Memory B cell (primary cell): ENCODE data around the gene DEF6.
"Not testable (repeated sequence)": the region's sequence is repeated elsewhere in the genome, so short reads cannot be mapped to it uniquely, and the experiment has no call there.

Source experiments
- ATAC-seq: fragments of 150-1000 bp; cut with Tn5 transposase; 2 replicates; pipeline ENCODE4 v1.10.0; 2021; ENCODE audit warnings: low read depth, mild to moderate bottlenecking, moderate library complexity
- DNase-seq, 2 donors: peaks; one replicate each; pipeline ENCODE4 v3.0.0; 2022; ENCODE audit warnings: low spot score in 2 of 2
- H3K27ac Mint-ChIP-seq: one replicate; pipeline ENCODE4 v1.8.0; 2022; ENCODE audit warnings: mild to moderate bottlenecking, moderate library complexity, mixed read lengths
- H3K27me3 Mint-ChIP-seq: one replicate; pipeline ENCODE4 v1.8.0; 2022; ENCODE audit warnings: mixed read lengths
- H3K36me3 Mint-ChIP-seq: one replicate; pipeline ENCODE4 v1.8.0; 2022; ENCODE audit warnings: mild to moderate bottlenecking, mixed read lengths
- H3K4me1 Mint-ChIP-seq: one replicate; pipeline ENCODE4 v1.8.0; 2022; ENCODE audit warnings: mixed read lengths
- H3K4me3 Mint-ChIP-seq: one replicate; pipeline ENCODE4 v1.8.0; 2022; ENCODE audit warnings: mild to moderate bottlenecking, moderate library complexity, mixed read lengths
- H3K9me3 Mint-ChIP-seq: one replicate; pipeline ENCODE4 v1.8.0; 2022; ENCODE audit warnings: mixed read lengths

The DEF6 gene

DNA sequence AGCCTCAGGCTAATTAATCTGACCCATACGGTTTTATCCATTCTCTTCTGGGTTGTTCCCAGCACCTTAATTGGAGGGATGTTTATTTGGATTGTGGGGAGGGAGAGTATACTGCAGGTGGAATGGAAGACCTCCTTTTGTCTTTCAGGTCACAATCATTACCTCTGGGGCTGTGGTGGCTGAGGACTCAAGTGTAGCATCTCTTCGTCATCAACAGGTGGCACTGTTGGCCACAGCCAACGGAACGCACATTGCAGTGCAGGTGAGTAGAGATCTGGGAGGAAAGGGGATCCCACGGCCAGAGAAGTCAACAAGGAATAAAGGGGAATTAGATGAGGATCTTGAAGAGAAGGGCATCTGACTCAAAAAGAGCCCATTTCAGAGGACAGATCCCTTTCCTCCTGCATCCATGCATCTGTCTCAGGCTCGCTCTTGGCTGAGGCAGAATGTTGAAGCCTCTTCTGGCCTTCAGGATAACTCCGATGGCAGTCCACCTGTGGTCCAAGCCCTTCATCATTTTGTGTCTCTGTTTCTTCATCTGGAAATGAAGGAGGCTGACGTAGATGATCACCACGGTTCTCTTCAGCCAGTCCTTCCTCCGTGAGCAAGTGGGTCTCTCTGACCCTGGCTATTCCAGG is 3.2 kb upstream of the DEF6 start:
- H3K9me3 Mint-ChIP-seq, result no peaks in the 10 kb centered on the region
- peaks cover 25% of the 10 kb centered on the region for H3K36me3 Mint-ChIP-seq
- DNase-seq, result peak; percentile 46 to 54
- H3K27ac Mint-ChIP-seq, result no peak overlapping the region
- peaks cover 23% of the 10 kb centered on the region for H3K4me1 Mint-ChIP-seq
- H3K4me3 Mint-ChIP-seq, result no peak overlapping the region
- no peaks in the 10 kb centered on the region for H3K27me3 Mint-ChIP-seq
- ATAC-seq, result peak; percentile 40

DNA sequence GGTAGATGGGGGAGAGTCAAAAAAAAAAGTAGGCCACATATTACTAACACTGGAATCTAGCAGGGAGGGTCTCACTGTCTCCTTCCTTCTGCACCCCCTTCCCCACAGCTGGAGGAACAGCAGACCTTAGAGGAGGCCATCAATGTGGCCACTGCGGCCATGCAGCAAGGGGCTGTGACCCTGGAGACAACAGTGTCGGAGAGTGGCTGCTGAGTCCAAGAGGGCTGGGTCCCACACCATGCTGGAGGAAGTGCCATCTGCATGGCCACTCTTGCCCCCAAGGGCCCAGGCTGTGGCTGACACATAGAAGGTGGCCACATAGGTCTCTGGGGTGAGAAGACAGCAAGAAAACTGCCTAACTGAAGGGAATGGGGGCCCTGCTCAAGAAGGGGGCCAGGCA is 2.6 kb upstream of the DEF6 start:
- no peak overlapping the region for H3K27ac Mint-ChIP-seq
- peaks cover 23% of the 10 kb centered on the region for H3K36me3 Mint-ChIP-seq
- H3K27me3 Mint-ChIP-seq, result no peaks in the 10 kb centered on the region
- no peak for DNase-seq
- H3K9me3 Mint-ChIP-seq, result no peaks in the 10 kb centered on the region
- no peak for ATAC-seq
- H3K4me3 Mint-ChIP-seq, result no peak overlapping the region
- peaks cover 27% of the 10 kb centered on the region for H3K4me1 Mint-ChIP-seq

DNA sequence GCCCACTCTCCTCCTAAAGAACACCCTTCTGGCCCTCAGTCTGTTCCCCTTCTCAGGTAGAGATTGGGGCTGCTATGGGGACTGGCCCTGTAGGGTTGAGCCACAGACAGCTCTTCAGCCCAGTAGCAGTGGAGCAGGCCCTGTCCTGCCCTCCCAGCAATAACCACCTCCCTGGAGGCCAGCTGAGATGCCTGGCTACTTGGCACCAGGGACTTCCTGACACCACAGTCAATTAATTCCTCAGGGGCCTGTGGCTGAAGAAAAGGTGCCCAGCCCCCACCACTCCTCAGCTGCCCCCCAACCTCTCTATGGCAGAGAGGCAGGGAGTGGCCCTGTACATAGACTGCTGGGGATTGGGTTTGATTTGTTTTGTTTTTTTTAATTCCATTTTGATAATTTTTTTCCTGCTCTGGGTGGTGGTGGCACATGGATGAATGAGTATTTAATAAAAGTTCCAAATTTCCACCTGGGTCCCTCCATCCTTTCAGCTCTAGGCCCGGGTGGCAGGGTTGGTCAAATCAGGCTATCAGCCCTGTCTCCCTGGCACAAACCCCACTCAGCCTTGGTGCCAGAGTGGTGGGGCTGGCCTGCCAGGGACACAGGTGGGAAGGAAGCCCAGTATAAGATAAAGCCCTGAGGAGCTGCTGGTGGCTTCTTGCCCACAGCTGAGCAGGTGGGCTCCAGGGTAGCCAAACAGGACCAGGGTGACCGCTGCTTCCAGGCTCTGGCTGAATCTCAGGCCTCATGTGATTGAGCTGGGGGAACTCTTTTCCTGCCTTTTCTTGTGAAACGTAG is 1.9 kb upstream of the DEF6 start:
- no peak overlapping the region for H3K4me3 Mint-ChIP-seq
- peaks cover 19% of the 10 kb centered on the region for H3K36me3 Mint-ChIP-seq
- no peaks in the 10 kb centered on the region for H3K9me3 Mint-ChIP-seq
- no peak overlapping the region for H3K27ac Mint-ChIP-seq
- no peak for DNase-seq
- peaks cover 33% of the 10 kb centered on the region for H3K4me1 Mint-ChIP-seq
- no peak for ATAC-seq
- H3K27me3 Mint-ChIP-seq, result no peaks in the 10 kb centered on the region

DNA sequence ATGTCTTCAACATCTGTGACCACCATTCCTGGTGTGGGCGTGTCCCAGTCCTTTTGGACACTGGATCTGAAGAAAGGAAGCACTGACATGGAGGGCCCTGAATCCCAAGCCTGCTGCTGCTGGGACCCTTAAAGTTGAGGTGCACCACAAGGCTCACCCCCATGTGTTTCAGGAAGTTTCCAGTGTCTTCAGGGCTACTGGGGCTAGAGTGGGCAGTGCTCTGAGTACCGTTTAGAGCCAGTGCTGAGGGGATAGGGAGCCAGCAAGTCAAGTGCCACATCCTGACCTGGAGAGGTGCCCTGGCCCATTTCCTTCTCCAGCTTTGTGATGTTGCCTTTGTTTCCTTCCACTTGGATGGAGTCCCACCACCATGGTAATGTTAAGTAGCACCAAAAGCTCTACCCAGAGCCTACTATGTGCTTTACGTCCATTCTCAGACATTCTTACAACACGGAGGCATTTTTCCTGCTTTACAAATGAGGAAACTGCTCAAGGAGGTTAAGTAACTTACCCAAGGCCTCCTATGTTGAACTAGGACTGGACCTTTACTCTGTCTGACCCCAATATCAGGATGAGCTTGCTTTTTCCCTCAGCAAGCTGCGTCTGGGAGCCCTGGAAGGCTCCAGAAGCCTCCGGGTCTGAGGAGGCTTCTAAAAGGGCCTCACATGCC is 552 bp upstream of the DEF6 start:
- peak overlapping the region; percentile 76 for H3K4me3 Mint-ChIP-seq
- ATAC-seq, result no peak
- no peak for DNase-seq
- no peaks in the 10 kb centered on the region for H3K9me3 Mint-ChIP-seq
- H3K4me1 Mint-ChIP-seq, result peaks cover 36% of the 10 kb centered on the region
- H3K27me3 Mint-ChIP-seq, result no peaks in the 10 kb centered on the region
- H3K36me3 Mint-ChIP-seq, result peaks cover 12% of the 10 kb centered on the region
- peak overlapping the region; percentile 84 for H3K27ac Mint-ChIP-seq

DNA sequence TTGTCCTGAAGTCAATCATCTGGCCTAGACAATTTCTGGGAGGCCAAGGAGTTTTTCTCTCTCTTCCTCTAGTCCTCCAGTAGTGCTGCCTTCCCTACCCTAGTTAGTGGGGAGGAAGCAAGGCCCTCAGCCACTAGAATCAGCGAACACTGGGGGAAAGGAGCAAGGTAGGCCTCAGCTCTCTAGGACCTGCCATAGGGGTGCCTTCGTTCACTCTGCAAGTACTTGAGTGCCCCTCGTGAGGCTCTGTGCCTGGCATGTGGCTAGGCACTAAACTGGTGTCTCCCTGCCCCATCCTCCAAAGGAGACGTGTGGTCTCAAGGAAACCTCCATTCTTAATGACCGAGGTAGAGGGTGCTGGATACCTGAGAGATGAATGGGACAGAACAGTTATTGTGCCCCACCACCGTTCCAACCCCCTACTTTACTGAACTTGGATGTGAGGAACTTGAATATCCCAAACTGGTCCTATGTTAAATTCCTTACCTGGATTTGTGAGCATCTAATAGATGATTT is 1.1 kb downstream of the DEF6 start:
- Mint-ChIP-seq H3K27me3 (no peaks in the 10 kb centered on the region), H3K36me3 (peaks cover 7% of the 10 kb centered on the region), H3K9me3 (no peaks in the 10 kb centered on the region), H3K27ac (peak overlapping the region; percentile 84), H3K4me3 (peak overlapping the region; percentile 76), H3K4me1 (peaks cover 39% of the 10 kb centered on the region)
- DNase-seq (no peak), ATAC-seq (no peak)

DNA sequence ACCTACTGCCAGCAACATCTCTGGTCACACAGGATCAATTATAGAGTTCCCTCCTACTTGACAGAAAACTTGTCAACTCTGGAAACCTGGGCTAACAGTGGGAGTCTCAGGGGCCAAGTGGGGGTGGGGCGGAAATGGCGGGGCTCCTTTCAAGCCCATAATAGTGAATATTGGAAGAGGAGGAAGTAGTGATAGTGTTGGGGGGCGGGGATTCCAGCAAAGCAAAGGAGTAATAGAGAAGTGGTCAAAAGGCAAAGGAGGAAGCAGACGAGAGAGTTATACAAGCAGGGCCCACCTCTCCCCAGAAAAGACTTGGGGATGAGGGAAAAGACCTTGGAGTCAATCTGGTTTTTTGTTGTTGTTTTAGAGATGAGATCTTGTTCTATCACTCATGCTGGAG is 2.1 kb downstream of the DEF6 start:
- peak; percentile 40 to 49 for DNase-seq
- H3K4me3 Mint-ChIP-seq, result peak overlapping the region; percentile 76

DNA sequence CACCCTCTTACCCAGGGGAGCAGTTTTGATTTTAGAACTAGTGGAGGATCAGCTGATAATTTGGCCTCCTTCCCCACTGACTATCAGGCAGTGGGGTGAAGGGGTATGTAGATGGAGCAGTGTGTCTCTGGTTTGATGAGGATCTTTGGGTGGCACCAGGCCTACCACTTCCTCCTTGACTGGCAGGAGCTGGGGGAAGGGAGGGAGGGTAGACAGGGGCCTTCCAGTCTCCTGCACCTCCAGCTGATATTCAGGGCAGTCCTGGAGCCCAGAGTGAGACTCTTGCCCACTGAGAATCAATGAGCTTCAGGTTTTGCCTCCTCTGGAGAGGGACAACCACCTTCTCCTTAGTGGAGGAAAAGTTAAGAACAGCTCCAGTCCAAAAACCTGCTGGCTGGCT is 3.2 kb downstream of the DEF6 start:
- H3K27me3 Mint-ChIP-seq, result no peaks in the 10 kb centered on the region
- H3K27ac Mint-ChIP-seq, result peak overlapping the region; percentile 84
- H3K36me3 Mint-ChIP-seq, result peaks cover 9% of the 10 kb centered on the region
- DNase-seq, result no peak
- H3K4me3 Mint-ChIP-seq, result peak overlapping the region; percentile 76
- peaks cover 41% of the 10 kb centered on the region for H3K4me1 Mint-ChIP-seq
- no peak for ATAC-seq
- no peaks in the 10 kb centered on the region for H3K9me3 Mint-ChIP-seq

More for the DNA sequence above, 2.1 kb downstream of the DEF6 start:
- Mint-ChIP-seq H3K9me3 (no peaks in the 10 kb centered on the region), H3K27me3 (no peaks in the 10 kb centered on the region), H3K27ac (peak overlapping the region; percentile 84), H3K36me3 (peaks cover 9% of the 10 kb centered on the region), H3K4me1 (peaks cover 41% of the 10 kb centered on the region)
- ATAC-seq, result peak; percentile 55

DNA sequence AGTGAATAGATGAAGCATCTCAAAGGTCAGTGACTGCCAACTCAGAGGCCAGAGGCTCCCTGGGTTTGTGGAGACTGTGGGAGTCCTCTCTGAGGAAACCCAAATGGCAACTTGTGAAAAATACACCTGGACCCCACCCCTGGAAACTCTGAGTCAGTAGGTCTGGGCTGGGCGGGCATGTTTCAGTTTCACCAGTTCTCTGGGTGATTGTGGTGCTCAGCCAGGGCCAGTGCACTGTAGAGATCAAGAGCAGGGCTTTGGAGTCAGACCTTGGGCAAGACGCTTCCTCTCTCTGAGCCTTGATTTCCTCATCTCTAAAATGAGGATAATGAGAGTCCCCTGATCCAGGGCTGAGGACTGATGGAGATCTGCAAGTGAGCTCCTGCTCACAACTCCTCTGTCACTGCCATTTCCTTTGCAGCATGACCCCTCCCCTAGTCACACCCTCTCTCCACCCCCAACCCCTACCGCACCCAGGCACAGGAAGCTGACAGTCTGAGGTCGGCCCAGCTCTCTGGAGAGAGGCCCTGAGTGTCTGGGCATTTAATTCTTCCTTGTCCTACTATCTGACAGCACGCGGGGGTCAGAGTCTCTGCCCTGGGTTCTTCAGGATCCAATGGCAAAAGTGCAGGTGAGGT is 5.1 kb downstream of the DEF6 start:
- H3K9me3 Mint-ChIP-seq, result no peaks in the 10 kb centered on the region
- no peaks in the 10 kb centered on the region for H3K27me3 Mint-ChIP-seq
- peak overlapping the region; percentile 88 for H3K4me3 Mint-ChIP-seq
- peak overlapping the region; percentile 97 for H3K27ac Mint-ChIP-seq
- peaks cover 14% of the 10 kb centered on the region for H3K36me3 Mint-ChIP-seq
- peak; percentile 85 for ATAC-seq
- peak; percentile 56 to 62 for DNase-seq
- peaks cover 49% of the 10 kb centered on the region for H3K4me1 Mint-ChIP-seq

DNA sequence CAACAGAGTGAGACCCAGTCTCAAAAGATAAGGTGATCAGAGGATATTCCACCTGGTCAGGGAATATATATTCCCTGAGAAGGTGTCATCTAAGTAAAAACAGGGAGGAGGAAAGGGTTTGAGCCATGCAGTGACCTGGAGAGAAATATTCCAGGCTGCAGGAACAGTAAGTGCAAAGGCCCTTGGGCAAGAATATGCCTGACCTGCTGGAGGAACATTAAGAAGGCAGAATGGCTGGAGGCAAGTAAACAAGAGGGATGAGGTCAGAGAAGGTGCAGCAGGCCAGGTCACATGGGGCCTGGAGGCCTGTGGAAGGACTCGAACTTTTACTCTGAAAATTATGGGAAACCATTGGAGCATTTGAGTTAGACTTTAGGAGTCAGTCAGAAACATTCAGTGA is 6.7 kb downstream of the DEF6 start:
- DNase-seq (no peak), ATAC-seq (no peak)
- Mint-ChIP-seq H3K27me3 (no peaks in the 10 kb centered on the region), H3K27ac (peak overlapping the region; percentile 97), H3K36me3 (peaks cover 17% of the 10 kb centered on the region), H3K4me3 (peak overlapping the region; percentile 44), H3K9me3 (no peaks in the 10 kb centered on the region), H3K4me1 (peaks cover 49% of the 10 kb centered on the region)

DNA sequence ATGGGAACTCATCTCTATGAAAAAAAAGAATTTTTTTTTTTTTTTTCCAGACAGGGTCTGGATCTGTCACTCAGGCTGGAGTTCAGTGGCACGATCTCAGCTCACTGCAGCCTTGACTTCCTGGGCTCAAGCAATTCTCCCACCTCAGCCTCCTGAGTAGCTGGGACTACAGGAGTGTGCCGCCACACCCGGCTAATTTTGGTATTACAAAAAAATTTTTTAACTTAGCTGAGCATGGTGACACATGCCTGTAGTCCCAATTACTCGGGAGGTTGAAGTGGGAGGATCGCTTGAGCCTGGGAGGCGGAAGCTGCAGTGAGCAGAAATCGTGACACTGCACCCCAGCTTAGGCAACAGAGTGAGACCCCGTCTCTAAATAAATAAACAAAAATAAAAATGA is 7.5 kb downstream of the DEF6 start:
- Mint-ChIP-seq H3K27ac (no peak overlapping the region), H3K4me3 (no peak overlapping the region), H3K36me3 (peaks cover 21% of the 10 kb centered on the region), H3K9me3 (no peaks in the 10 kb centered on the region), H3K27me3 (no peaks in the 10 kb centered on the region), H3K4me1 (peaks cover 51% of the 10 kb centered on the region)
- ATAC-seq, result no peak
- DNase-seq, result no peak

DNA sequence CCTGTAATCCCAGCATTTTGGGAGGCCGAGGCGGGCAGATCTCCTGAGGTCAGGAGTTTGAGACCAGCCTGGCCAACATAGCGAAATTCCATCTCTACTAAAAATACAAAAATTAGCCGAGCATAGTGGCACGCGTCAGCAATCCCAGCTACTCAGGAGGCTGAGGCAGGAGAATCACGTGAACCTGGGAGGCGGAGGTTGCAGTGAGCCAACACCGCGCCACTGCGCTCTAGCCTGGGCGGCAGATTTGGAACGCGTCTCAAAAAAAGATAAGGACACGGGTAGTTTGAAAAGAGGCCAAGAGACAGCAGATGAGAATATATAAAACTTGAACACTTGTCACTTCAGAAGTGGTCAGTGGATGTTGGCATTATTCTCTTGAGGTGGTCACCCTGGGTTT is 9.5 kb downstream of the DEF6 start:
- H3K36me3 Mint-ChIP-seq, result peaks cover 26% of the 10 kb centered on the region
- peaks cover 60% of the 10 kb centered on the region for H3K4me1 Mint-ChIP-seq
- not testable (repeated sequence) for ATAC-seq, H3K9me3 Mint-ChIP-seq, H3K4me3 Mint-ChIP-seq, H3K27me3 Mint-ChIP-seq, DNase-seq
- peak overlapping the region; percentile 68 for H3K27ac Mint-ChIP-seq

DNA sequence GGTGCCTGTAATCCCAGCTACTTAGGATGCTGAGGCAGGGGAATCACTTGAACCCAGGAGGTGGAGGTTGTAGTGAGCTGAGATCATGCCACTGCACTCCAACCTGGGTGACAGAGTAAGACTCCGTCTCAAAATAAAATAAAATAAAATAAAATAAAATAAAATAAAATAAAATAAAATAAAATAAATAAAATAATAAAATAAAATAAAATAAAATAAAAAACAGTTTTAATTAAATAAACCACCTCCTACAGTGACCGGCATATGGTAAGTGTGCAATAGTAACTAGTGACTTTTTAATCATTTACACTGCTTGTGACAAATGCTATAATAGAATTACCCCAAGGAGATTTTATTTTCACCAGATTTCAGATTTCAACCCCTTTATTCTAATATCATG is 10.9 kb downstream of the DEF6 start:
- ATAC-seq, H3K27me3 Mint-ChIP-seq, H3K4me3 Mint-ChIP-seq, H3K9me3 Mint-ChIP-seq, DNase-seq: not testable (repeated sequence)
- peaks cover 62% of the 10 kb centered on the region for H3K4me1 Mint-ChIP-seq
- peaks cover 27% of the 10 kb centered on the region for H3K36me3 Mint-ChIP-seq
- H3K27ac Mint-ChIP-seq, result peak overlapping the region; percentile 76

DNA sequence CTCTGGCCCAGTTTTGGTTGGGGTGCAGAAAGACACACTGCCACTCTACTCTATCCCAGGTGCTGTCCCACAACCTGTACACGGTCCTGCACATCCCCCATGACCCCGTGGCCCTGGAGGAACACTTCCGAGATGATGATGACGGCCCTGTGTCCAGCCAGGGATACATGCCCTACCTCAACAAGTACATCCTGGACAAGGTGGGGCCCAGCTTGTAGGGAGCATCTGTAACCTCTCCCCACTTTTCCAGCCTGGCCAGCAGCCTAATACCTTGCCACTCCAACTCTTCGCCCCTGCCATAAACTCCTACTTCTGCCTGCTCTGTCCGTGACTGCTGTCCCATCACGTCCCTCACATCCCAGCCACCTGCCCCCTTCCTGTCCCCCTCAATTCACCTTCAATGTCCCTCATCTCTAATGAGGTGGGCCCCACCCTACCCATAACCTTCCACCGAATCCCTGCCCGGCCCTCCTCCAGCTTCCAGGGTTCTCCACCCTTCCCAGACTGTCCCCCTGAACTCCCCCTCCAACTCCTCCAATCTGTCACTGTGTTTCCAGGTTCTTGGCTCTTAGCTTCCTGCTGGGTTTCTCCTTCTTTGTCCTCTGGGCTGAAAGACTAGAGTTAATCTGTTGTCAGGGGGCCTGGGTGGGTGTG is 12.1 kb downstream of the DEF6 start:
- Mint-ChIP-seq H3K4me1 (peaks cover 61% of the 10 kb centered on the region), H3K9me3 (no peaks in the 10 kb centered on the region), H3K27me3 (no peaks in the 10 kb centered on the region), H3K36me3 (peaks cover 24% of the 10 kb centered on the region), H3K27ac (peak overlapping the region; percentile 94), H3K4me3 (no peak overlapping the region)
- ATAC-seq (no peak), DNase-seq (no peak)
